Kidney epithelial cell (primary cell): ENCODE measurements around the gene MAT2B. TPM values are rescaled to one million over a fixed set of nuclear protein-coding genes. Genes with fewer than 3 reads are reported as not detected.
A peak's percentile ranks its signal among the peaks of the same experiment; 100 is the strongest.

Experiments
- DNase-seq: peaks from one replicate; pipeline ENCODE4 v3.0.0-alpha.2; 2010; ENCODE audit warnings: low read depth
- H3K27me3 ChIP-seq: 2 replicates; pipeline ENCODE4 v1.6.0; 2011; ENCODE audit warnings: low read length; ENCODE audit not compliant: control insufficient read depth, insufficient read depth
- H3K36me3 ChIP-seq: 2 replicates; pipeline ENCODE4 v1.5.1; 2011; ENCODE audit warnings: low read length; ENCODE audit not compliant: control insufficient read depth, insufficient read depth
- H3K4me3 ChIP-seq: 2 replicates; pipeline ENCODE4 v1.5.1; 2011; ENCODE audit warnings: low read depth, mild to moderate bottlenecking, control low read depth, low read length
- CTCF ChIP-seq: IDR thresholded peaks from 2 replicates; pipeline ENCODE4 v1.5.1; 2011; ENCODE audit warnings: mild to moderate bottlenecking, moderate library complexity, low read length, control low read depth, inconsistent platforms; ENCODE audit not compliant: insufficient read depth, poor library complexity, severe bottlenecking
- total RNA-seq: library from RNA; depleted of rRNA; stranded (reverse); fragments of >200 nt; gene quantifications from 2 replicates; pipeline ENCODE4 v1.2.3, GENCODE V29; 2015

Gene MAT2B
- total RNA-seq, 1 donor from 2014 or later: 61.1 TPM

- no peaks in the 10 kb centered on the region for H3K36me3 ChIP-seq
- peak; percentile 35 for DNase-seq
- no peak for TF ChIP-seq CTCF
- H3K27me3 ChIP-seq: no peaks in the 10 kb centered on the region
- H3K4me3 ChIP-seq: no peak overlapping the region
Measured at GRCh38 chr5:163496286-163496685, 9.1 kb upstream of the MAT2B start.

- Histone ChIP-seq H3K27me3 (no peaks in the 10 kb centered on the region), H3K36me3 (no peaks in the 10 kb centered on the region), H3K4me3 (no peak overlapping the region)
- no peak for TF ChIP-seq CTCF
- DNase-seq: no peak
Measured at GRCh38 chr5:163497315-163497714, 8.1 kb upstream of the MAT2B start.

GRCh38 chr5:163498886-163499285 is 6.5 kb upstream of the MAT2B start:
- Histone ChIP-seq H3K27me3 (no peaks in the 10 kb centered on the region), H3K36me3 (no peaks in the 10 kb centered on the region), H3K4me3 (no peak overlapping the region)
- no peak for TF ChIP-seq CTCF
- no peak for DNase-seq

- no peaks in the 10 kb centered on the region for H3K27me3 ChIP-seq
Measured at GRCh38 chr5:163502521-163502920, 2.9 kb upstream of the MAT2B start.

GRCh38 chr5:163503106-163504078 is 2.0 kb upstream of the MAT2B start:
- H3K27me3 ChIP-seq: no peaks in the 10 kb centered on the region
- H3K4me3 ChIP-seq: peak overlapping the region; percentile 82
- no peaks in the 10 kb centered on the region for H3K36me3 ChIP-seq
- peak; percentile 38 for DNase-seq
- TF ChIP-seq CTCF: peak; percentile 38

More at GRCh38 chr5:163502521-163502920, 2.9 kb upstream of the MAT2B start:
- Histone ChIP-seq H3K4me3 (no peak overlapping the region), H3K36me3 (no peaks in the 10 kb centered on the region)
- TF ChIP-seq CTCF: no peak
- no peak for DNase-seq
